Activated naive CD4-positive, alpha-beta T cell treated with anti-CD3 and anti-CD28 coated beads, Interleukin-2, amount 50 U/mL, for 72 hours (primary cell): Measurements from ENCODE around the gene IL17RC. TPM values are rescaled to one million over a fixed set of nuclear protein-coding genes. Genes with fewer than 3 reads are reported as not detected.
"Not testable (repeated sequence)": the region's sequence is repeated elsewhere in the genome, so short reads cannot be mapped to it uniquely, and the experiment has no call there.

Source experiments
- ATAC-seq, 2 donors: fragments of 150-1000 bp; cut with Tn5 transposase; 2 replicates each; pipeline ENCODE4 v1.10.0; 2021; ENCODE audit warnings: mild to moderate bottlenecking in 2 of 2, moderate library complexity in 2 of 2
- DNase-seq, 2 donors: peaks; one replicate each; pipeline ENCODE4 v3.0.0; 2021 to 2022; ENCODE audit warnings: low spot score in 2 of 2
- H3K27ac Mint-ChIP-seq, 2 donors: one replicate each; pipeline ENCODE4 v1.8.0; 2022; ENCODE audit warnings: mild to moderate bottlenecking in 2 of 2, mixed read lengths in 2 of 2
- H3K36me3 Mint-ChIP-seq, 2 donors: one replicate each; pipeline ENCODE4 v1.8.0; 2022; ENCODE audit warnings: mixed read lengths in 2 of 2
- H3K9me3 Mint-ChIP-seq, 2 donors: one replicate each; pipeline ENCODE4 v1.8.0; 2022; ENCODE audit warnings: mixed read lengths in 2 of 2
- total RNA-seq, 2 donors: library from RNA; stranded (reverse); gene quantifications; one replicate each; pipeline ENCODE4 v1.2.3, GENCODE V29; 2022

The IL17RC gene
- total RNA-seq: 1 to 10 TPM in 1 of 2 donors, under 1 TPM in 1; 0.18 to 1.5 TPM

GRCh38 chr3:9916734-9917680 is at the start of gene IL17RC:
Gene IL17RC, plus strand, starts transcription at chr3:9917098. Its CDS starts 218 bp downstream, at chr3:9917316.
- Mint-ChIP-seq H3K27ac (no peak within 1 kb of the TSS), H3K36me3 (no peaks in the 10 kb centered on the region), H3K9me3 (no peaks in the 10 kb centered on the region)
- ATAC-seq (peak; percentile 74 to 90), DNase-seq (peak in 1 of 2 donors; percentile 42)

GRCh38 chr3:9867106-9867505 is 49.8 kb upstream of the IL17RC start:
- H3K27ac Mint-ChIP-seq: peak overlapping the region in 1 of 2 donors; percentile 28
- ATAC-seq: no peak
- H3K9me3 Mint-ChIP-seq: no peaks in the 10 kb centered on the region
- DNase-seq: no peak
- H3K36me3 Mint-ChIP-seq: no peaks in the 10 kb centered on the region

GRCh38 chr3:9869955-9870354 is 46.9 kb upstream of the IL17RC start:
- H3K27ac Mint-ChIP-seq: no peak overlapping the region
- ATAC-seq (no peak), DNase-seq (no peak)
- H3K9me3 Mint-ChIP-seq: no peaks in the 10 kb centered on the region
- H3K36me3 Mint-ChIP-seq: no peaks in the 10 kb centered on the region

GRCh38 chr3:9870978-9871377 is 45.9 kb upstream of the IL17RC start:
- Mint-ChIP-seq H3K9me3 (no peaks in the 10 kb centered on the region), H3K36me3 (no peaks in the 10 kb centered on the region), H3K27ac (no peak overlapping the region)
- DNase-seq: no peak
- no peak for ATAC-seq

- not testable (repeated sequence) for DNase-seq, ATAC-seq, H3K36me3 Mint-ChIP-seq, H3K9me3 Mint-ChIP-seq, H3K27ac Mint-ChIP-seq
These were observed 44.8 kb upstream of the IL17RC start for GRCh38 chr3:9872067-9872466.

GRCh38 chr3:9875448-9875847 is 41.5 kb upstream of the IL17RC start:
- no peak for DNase-seq
- ATAC-seq: no peak
- H3K9me3 Mint-ChIP-seq: no peaks in the 10 kb centered on the region
- H3K36me3 Mint-ChIP-seq: no peaks in the 10 kb centered on the region
- no peak overlapping the region for H3K27ac Mint-ChIP-seq

GRCh38 chr3:9876255-9876654 is 40.6 kb upstream of the IL17RC start:
- not testable (repeated sequence) for ATAC-seq, H3K9me3 Mint-ChIP-seq, DNase-seq, H3K27ac Mint-ChIP-seq, H3K36me3 Mint-ChIP-seq

GRCh38 chr3:9876991-9877390 is 39.9 kb upstream of the IL17RC start:
- no peaks in the 10 kb centered on the region for H3K36me3 Mint-ChIP-seq
- no peak for DNase-seq
- peak in 1 of 2 donors; percentile 26 for ATAC-seq

GRCh38 chr3:9878700-9879099 is 38.2 kb upstream of the IL17RC start:
- Mint-ChIP-seq H3K27ac (no peak overlapping the region), H3K36me3 (no peaks in the 10 kb centered on the region), H3K9me3 (no peaks in the 10 kb centered on the region)
- ATAC-seq: no peak
- no peak for DNase-seq

More at GRCh38 chr3:9876991-9877390, 39.9 kb upstream of the IL17RC start:
- Mint-ChIP-seq H3K9me3 (no peaks in the 10 kb centered on the region), H3K27ac (no peak overlapping the region)

GRCh38 chr3:9879830-9880549 is 36.9 kb upstream of the IL17RC start, which contains the start of gene CIDEC:
Gene CIDEC, minus strand, starts transcription at chr3:9880253. Its CDS starts 1,767 bp downstream, at chr3:9878486.
- Mint-ChIP-seq H3K27ac (no peak within 1 kb of the TSS), H3K36me3 (no peaks in the 10 kb centered on the region), H3K9me3 (no peaks in the 10 kb centered on the region)
- DNase-seq (no peak), ATAC-seq (no peak)

GRCh38 chr3:9881441-9881840 is 35.5 kb upstream of the IL17RC start:
- no peaks in the 10 kb centered on the region for H3K9me3 Mint-ChIP-seq
- no peaks in the 10 kb centered on the region for H3K36me3 Mint-ChIP-seq
- no peak overlapping the region for H3K27ac Mint-ChIP-seq

GRCh38 chr3:9883706-9884554 is 33.0 kb upstream of the IL17RC start:
- DNase-seq: no peak
- ATAC-seq: no peak
- Mint-ChIP-seq H3K27ac (no peak overlapping the region), H3K36me3 (no peaks in the 10 kb centered on the region), H3K9me3 (no peaks in the 10 kb centered on the region)

More at GRCh38 chr3:9881441-9881840, 35.5 kb upstream of the IL17RC start:
- ATAC-seq (no peak), DNase-seq (no peak)

GRCh38 chr3:9884555-9885165 is 32.2 kb upstream of the IL17RC start:
- Mint-ChIP-seq H3K27ac (no peak overlapping the region), H3K9me3 (no peaks in the 10 kb centered on the region), H3K36me3 (no peaks in the 10 kb centered on the region)
- ATAC-seq (no peak), DNase-seq (no peak)

- DNase-seq (no peak), ATAC-seq (no peak)
- Mint-ChIP-seq H3K9me3 (no peaks in the 10 kb centered on the region), H3K27ac (no peak overlapping the region), H3K36me3 (peaks cover 7 to 11% of the 10 kb centered on the region in 2 donors)
These were observed 30.6 kb upstream of the IL17RC start for GRCh38 chr3:9886328-9886727.

GRCh38 chr3:9887480-9887879 is 29.4 kb upstream of the IL17RC start:
- DNase-seq (no peak), ATAC-seq (no peak)
- peaks cover 18 to 19% of the 10 kb centered on the region in 2 donors for H3K36me3 Mint-ChIP-seq
- no peak overlapping the region for H3K27ac Mint-ChIP-seq
- H3K9me3 Mint-ChIP-seq: peaks cover 0 to 3% of the 10 kb centered on the region in 2 donors

GRCh38 chr3:9888540-9888939 is 28.4 kb upstream of the IL17RC start:
- Mint-ChIP-seq H3K9me3 (peaks cover 0 to 10% of the 10 kb centered on the region in 2 donors), H3K36me3 (peaks cover 27 to 30% of the 10 kb centered on the region in 2 donors), H3K27ac (no peak overlapping the region)
- no peak for DNase-seq
- no peak for ATAC-seq
